ENCODE measurements around the gene GNAS. TPM values are rescaled to one million over a fixed set of nuclear protein-coding genes. Genes with fewer than 3 reads are reported as not detected.

Gene GNAS
- total and polyA plus RNA-seq, 9 of the 15 experiments (the other 6 are each of a cell fraction or from before 2014, with no cell fraction given) = 128 to 648 (median 266) TPM

DNA sequence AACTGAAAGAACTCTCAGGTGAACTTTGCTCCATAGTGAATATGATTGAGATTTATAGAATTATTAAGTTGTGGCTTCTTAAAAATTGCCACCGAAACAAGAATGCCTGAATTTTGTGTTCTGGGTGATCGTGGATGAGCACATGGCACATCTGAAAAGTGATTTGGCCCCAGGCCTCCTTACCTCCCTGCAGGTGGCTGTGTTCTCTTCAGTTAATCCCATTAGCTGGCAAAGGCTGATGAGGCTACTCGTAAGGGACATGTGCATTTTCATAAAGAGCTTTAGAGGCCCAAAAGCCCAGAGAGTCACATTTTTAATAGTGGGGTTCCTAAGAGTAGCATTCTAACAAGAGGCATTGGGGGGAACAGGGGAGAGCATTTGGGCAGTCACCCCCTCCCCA, 22.6 kb downstream of the GNAS start:
- in situ Hi-C loops (cut with MboI) = no loop called here
- BruUV-seq (replicated peaks) = no TSS peak
- POLR2A ChIA-PET = interaction anchor here (0.5 to 0.6 kb wide), 2 partner anchors 14 to 312 kb away, joined by 3 to 5 read pairs; no protein-coding TSS in a partner anchor
- Histone ChIP-seq H3K79me2 (ENCODE audit: control insufficient read depth, insufficient read depth, low read length) (no peaks in the 10 kb centered on the region), H3K4me3 (no peak overlapping the region), H3K27ac (ENCODE audit: extremely low read depth, low read depth, low read length) (no peak overlapping the region; the same call in 2 of the 3 replicates), H4K20me1 (replicated peaks; ENCODE audit: control insufficient read depth, insufficient read depth, low read length) (no peaks in the 10 kb centered on the region), H3K36me3 (ENCODE audit: control insufficient read depth, insufficient read depth, low read length) (no peaks in the 10 kb centered on the region), H3K9me3 (replicated peaks; ENCODE audit: control insufficient read depth, insufficient read depth, low read depth, low read length) (no peaks in the 10 kb centered on the region), H3K4me1 (replicated peaks in 1 of 2; ENCODE audit: control insufficient read depth in 2 of 2, insufficient read depth in 2 of 2, low read length in 2 of 2) (peaks cover 0 to 6% of the 10 kb centered on the region in 2 experiments; a peak in 3 of 5 replicates), H3K9me1 (ENCODE audit: control insufficient read depth, insufficient read depth, low read length) (no peaks in the 10 kb centered on the region), H3K4me2 (ENCODE audit: insufficient read depth, low read length) (peak overlapping the region; percentile 34), H3K27me3 (ENCODE audit: control insufficient read depth in 2 of 2, insufficient read depth in 2 of 2, low read length in 2 of 2) (no peaks in the 10 kb centered on the region), H3K9ac (ENCODE audit: insufficient read depth in 1 of 2, low read depth in 2 of 2, low read length in 2 of 2) (no peak overlapping the region), H2AFZ (ENCODE audit: low read depth, low read length) (peak overlapping the region; percentile 84)
- CTCF ChIA-PET (ENCODE audit: low intra/inter-chr PET ratio) = no interaction called here
- intact Hi-C loops (cut with micrococcal nuclease) = no loop called here
- no peak for FAIRE-seq
- no peak for TF ChIP-seq NRF1 (conservative IDR thresholded peaks at IDR 0.05 in 1 of 2, IDR thresholded peaks at IDR 0.05 in 1 of 2)
- ATAC-seq = no peak
- no peak for DNase-seq (ENCODE audit: extremely low read depth in 1 of 4, low spot score in 3 of 4)
- 74% methylated on average over 3 of the region's 3 CpGs for WGBS (ENCODE audit: insufficient coverage, low coverage, missing lambda C conversion rate)

DNA sequence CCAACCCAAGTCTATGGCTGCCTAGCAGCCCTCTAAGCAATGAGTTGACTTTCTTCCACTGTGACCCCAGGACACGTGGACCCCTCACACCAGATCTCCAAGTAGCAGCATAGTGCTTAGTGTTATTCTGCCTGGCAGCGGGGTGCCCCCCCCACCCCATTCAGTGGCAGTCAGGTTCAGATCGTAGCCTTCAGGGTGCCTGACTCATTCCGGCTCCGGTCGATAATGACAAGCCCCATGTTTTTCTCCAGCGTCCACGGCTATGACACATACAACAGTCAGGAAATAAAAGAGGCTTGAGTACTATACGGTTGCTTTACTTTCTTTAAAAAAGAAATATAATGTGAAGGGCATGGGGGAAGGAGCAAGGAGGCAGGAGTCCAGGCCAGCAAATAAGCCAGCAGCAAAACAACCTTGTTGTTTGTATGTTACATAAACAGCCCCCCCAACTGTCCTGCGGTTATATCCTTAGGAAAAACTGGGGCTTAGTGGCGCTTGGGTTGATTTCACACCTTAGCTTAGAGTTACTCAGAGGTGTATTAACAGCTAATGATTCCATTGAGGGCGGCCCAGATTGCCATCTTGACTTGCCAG, 23.1 kb downstream of the GNAS start:
- in situ Hi-C loops (cut with MboI) = no loop called here
- H3K4me2 ChIP-seq (ENCODE audit: insufficient read depth, low read length) = peak overlapping the region; percentile 34
- intact Hi-C loops (cut with micrococcal nuclease) = no loop called here
- H3K36me3 ChIP-seq (ENCODE audit: control insufficient read depth, insufficient read depth, low read length) = no peaks in the 10 kb centered on the region
- ChIA-PET POLR2A (interaction anchor here (0.5 kb wide), 1 partner anchor 13 kb away, joined by 3 read pairs; no protein-coding TSS in a partner anchor), CTCF (ENCODE audit: low intra/inter-chr PET ratio) (no interaction called here)
- no peaks in the 10 kb centered on the region for H3K9me3 ChIP-seq (replicated peaks; ENCODE audit: control insufficient read depth, insufficient read depth, low read depth, low read length)
- FAIRE-seq = no peak
- H3K9me1 ChIP-seq (ENCODE audit: control insufficient read depth, insufficient read depth, low read length) = no peaks in the 10 kb centered on the region
- H3K4me3 ChIP-seq = no peak overlapping the region
- H3K27ac ChIP-seq (ENCODE audit: extremely low read depth, low read depth, low read length) = peak overlapping the region; percentile 37; the same call in 2 of the 3 replicates
- H4K20me1 ChIP-seq (replicated peaks; ENCODE audit: control insufficient read depth, insufficient read depth, low read length) = no peaks in the 10 kb centered on the region
- no peaks in the 10 kb centered on the region for H3K79me2 ChIP-seq (ENCODE audit: control insufficient read depth, insufficient read depth, low read length)
- H2AFZ ChIP-seq (ENCODE audit: low read depth, low read length) = peak overlapping the region; percentile 84
- DNase-seq (ENCODE audit: extremely low read depth in 1 of 4, low spot score in 3 of 4) = peak in 3 of 4 experiments; percentile 35 to 68 (median 53)
- no peaks in the 10 kb centered on the region for H3K27me3 ChIP-seq (ENCODE audit: control insufficient read depth in 2 of 2, insufficient read depth in 2 of 2, low read length in 2 of 2)
- BruUV-seq (replicated peaks) = no TSS peak
- WGBS (ENCODE audit: insufficient coverage, low coverage, missing lambda C conversion rate) = 24% methylated on average over 11 of the region's 12 CpGs
- no peak overlapping the region for H3K9ac ChIP-seq (ENCODE audit: insufficient read depth in 1 of 2, low read depth in 2 of 2, low read length in 2 of 2)
- ATAC-seq = peak; percentile 69
- peaks cover 0 to 6% of the 10 kb centered on the region in 2 experiments; a peak in 3 of 5 replicates for H3K4me1 ChIP-seq (replicated peaks in 1 of 2; ENCODE audit: control insufficient read depth in 2 of 2, insufficient read depth in 2 of 2, low read length in 2 of 2)
- no peak for TF ChIP-seq XRCC3 (IDR thresholded peaks at IDR 0.05)
- peak; percentile 85 for TF ChIP-seq FOSL1 (tag; conservative IDR thresholded peaks at IDR 0.05)
- TF ChIP-seq, protein P1, sequence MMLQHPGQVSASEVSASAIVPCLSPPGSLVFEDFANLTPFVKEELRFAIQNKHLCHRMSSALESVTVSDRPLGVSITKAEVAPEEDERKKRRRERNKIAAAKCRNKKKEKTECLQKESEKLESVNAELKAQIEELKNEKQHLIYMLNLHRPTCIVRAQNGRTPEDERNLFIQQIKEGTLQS (IDR thresholded peaks at IDR 0.05) = peak; percentile 27
- TF ChIP-seq, protein P1 (CRISPR knock-in tag; conservative IDR thresholded peaks at IDR 0.05) = no peak
- TF ChIP-seq ARID1B (IDR thresholded peaks at IDR 0.05) = peak; percentile 24; the same call in 1 of the 2 replicates
- TF ChIP-seq SPI1 (IDR thresholded peaks at IDR 0.05; ENCODE audit: borderline replicate concordance, low read depth, low read length) = no peak
- TF ChIP-seq OTX1 (CRISPR knock-in tag; IDR thresholded peaks at IDR 0.05) = no peak
- TF ChIP-seq, protein P2, sequence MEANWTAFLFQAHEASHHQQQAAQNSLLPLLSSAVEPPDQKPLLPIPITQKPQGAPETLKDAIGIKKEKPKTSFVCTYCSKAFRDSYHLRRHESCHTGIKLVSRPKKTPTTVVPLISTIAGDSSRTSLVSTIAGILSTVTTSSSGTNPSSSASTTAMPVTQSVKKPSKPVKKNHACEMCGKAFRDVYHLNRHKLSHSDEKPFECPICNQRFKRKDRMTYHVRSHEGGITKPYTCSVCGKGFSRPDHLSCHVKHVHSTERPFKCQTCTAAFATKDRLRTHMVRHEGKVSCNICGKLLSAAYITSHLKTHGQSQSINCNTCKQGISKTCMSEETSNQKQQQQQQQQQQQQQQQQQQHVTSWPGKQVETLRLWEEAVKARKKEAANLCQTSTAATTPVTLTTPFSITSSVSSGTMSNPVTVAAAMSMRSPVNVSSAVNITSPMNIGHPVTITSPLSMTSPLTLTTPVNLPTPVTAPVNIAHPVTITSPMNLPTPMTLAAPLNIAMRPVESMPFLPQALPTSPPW (CRISPR knock-in tag; IDR thresholded peaks at IDR 0.05) = peak; percentile 77
- TF ChIP-seq SMAD4 (CRISPR knock-in tag; conservative IDR thresholded peaks at IDR 0.05) = 0 out of 2 replicates have a peak, but pooled peaks have one; percentile 24
- peak in 1 of 3 experiments; percentile 33 for TF ChIP-seq YY1 (IDR thresholded peaks at IDR 0.05; ENCODE audit: borderline replicate concordance in 1 of 3, control insufficient read depth in 1 of 3, extremely low read depth in 1 of 3, insufficient read depth in 3 of 3, insufficient read length in 1 of 3, insufficient replicate concordance in 2 of 3, low read depth in 1 of 3, low read length in 2 of 3)
